ENCODE data around the gene PLGLB2. TPM values are rescaled to one million over a fixed set of nuclear protein-coding genes. Genes with fewer than 3 reads are reported as not detected.
"Not testable (repeated sequence)": the region's sequence is repeated elsewhere in the genome, so short reads cannot be mapped to it uniquely, and the experiment has no call there.

PLGLB2 gene
- total RNA-seq: 4.8 TPM

- intact Hi-C loops (cut with DNase I); ATAC-seq; DNase-seq (ENCODE audit: low spot score): not testable (repeated sequence)
These were observed at the start of gene PLGLB2 for GRCh38 chr2:87747791-87748190. PLGLB2 (plus strand) TSS chr2:87748087; CDS start chr2:87748154, 67 bp downstream.

GRCh38 chr2:87704572-87705323 is 43.1 kb upstream of the PLGLB2 start:
- ATAC-seq; intact Hi-C loops (cut with DNase I): not testable (repeated sequence)

GRCh38 chr2:87708368-87708767 is 39.5 kb upstream of the PLGLB2 start:
- intact Hi-C loops (cut with DNase I); ATAC-seq; DNase-seq (ENCODE audit: low spot score): not testable (repeated sequence)

More at GRCh38 chr2:87704572-87705323, 43.1 kb upstream of the PLGLB2 start:
- not testable (repeated sequence) for DNase-seq (ENCODE audit: low spot score)

GRCh38 chr2:87727940-87728599 is 19.8 kb upstream of the PLGLB2 start:
- DNase-seq (ENCODE audit: low spot score); intact Hi-C loops (cut with DNase I); ATAC-seq: not testable (repeated sequence)

- intact Hi-C loops (cut with DNase I); ATAC-seq; DNase-seq (ENCODE audit: low spot score): not testable (repeated sequence)
These were observed 7.0 kb upstream of the PLGLB2 start for GRCh38 chr2:87740928-87741327.

- peak; percentile 62 for ATAC-seq
- intact Hi-C loops (cut with DNase I): not testable (repeated sequence)
These were observed 5.3 kb upstream of the PLGLB2 start for GRCh38 chr2:87742393-87743108.

GRCh38 chr2:87743638-87744037 is 4.2 kb upstream of the PLGLB2 start:
- intact Hi-C loops (cut with DNase I); ATAC-seq: not testable (repeated sequence)

More at GRCh38 chr2:87742393-87743108, 5.3 kb upstream of the PLGLB2 start:
- DNase-seq (ENCODE audit: low spot score): not testable (repeated sequence)

GRCh38 chr2:87745353-87745951 is 2.4 kb upstream of the PLGLB2 start:
- intact Hi-C loops (cut with DNase I); DNase-seq (ENCODE audit: low spot score); ATAC-seq: not testable (repeated sequence)

More at GRCh38 chr2:87743638-87744037, 4.2 kb upstream of the PLGLB2 start:
- not testable (repeated sequence) for DNase-seq (ENCODE audit: low spot score)

GRCh38 chr2:87748524-87748923 is 637 bp downstream of the PLGLB2 start:
- ATAC-seq; DNase-seq (ENCODE audit: low spot score); intact Hi-C loops (cut with DNase I): not testable (repeated sequence)

- ATAC-seq; intact Hi-C loops (cut with DNase I); DNase-seq (ENCODE audit: low spot score): not testable (repeated sequence)
These were observed 2.7 kb downstream of the PLGLB2 start for GRCh38 chr2:87750560-87750959.

GRCh38 chr2:87754759-87755158 is 6.9 kb downstream of the PLGLB2 start:
- DNase-seq (ENCODE audit: low spot score); ATAC-seq; intact Hi-C loops (cut with DNase I): not testable (repeated sequence)

Other genes starting within 250 kb of the PLGLB2 start
- 9.2 TPM for gene RGPD2, start 77.7 kb downstream of the PLGLB2 start, total RNA-seq